Measurements from ENCODE around the gene INSL6. TPM values are rescaled to one million over a fixed set of nuclear protein-coding genes. Genes with fewer than 3 reads are reported as not detected.

INSL6 gene
- total and polyA plus RNA-seq, 2 donors (not counting 1 experiment from before 2014, with no cell fraction given): not detected

GRCh38 chr9:5191985-5192384, 6.5 kb upstream of the INSL6 start:
- no peaks in the 10 kb centered on the region for H3K4me1 ChIP-seq (ENCODE audit: control insufficient read depth in 2 of 2, insufficient read depth in 2 of 2, low read length in 2 of 2)
- CTCF ChIA-PET: no interaction called here
- 100% methylated on average over 1 of the region's 3 CpGs for WGBS (ENCODE audit: insufficient coverage)
- no peak overlapping the region for H3K27ac ChIP-seq (ENCODE audit: low read length in 2 of 2)
- Mint-ChIP-seq H3K4me1 (no peaks in the 10 kb centered on the region), H3K27me3 (peaks cover 8% of the 10 kb centered on the region), H3K27ac (no peak overlapping the region), H3K9me3 (ENCODE audit: insufficient read depth) (no peaks in the 10 kb centered on the region), H3K4me3 (no peak overlapping the region)
- no peak overlapping the region for H2AFZ ChIP-seq (ENCODE audit: insufficient read depth, low read depth, low read length, poor library complexity, severe bottlenecking)
- intact Hi-C loops (cut with micrococcal nuclease): no loop called here
- no peak for TF ChIP-seq CTCF (IDR thresholded peaks at IDR 0.05)
- no peak for TF ChIP-seq EZH2 (IDR thresholded peaks at IDR 0.05; ENCODE audit: borderline replicate concordance, insufficient read depth, low read depth, low read length, poor library complexity, severe bottlenecking)
- no peaks in the 10 kb centered on the region for H3K27me3 ChIP-seq (replicated peaks in 1 of 4; ENCODE audit: control extremely low read depth in 1 of 4, control insufficient read depth in 3 of 4, insufficient read depth in 4 of 4, low read length in 3 of 4)
- H4K20me1 ChIP-seq (ENCODE audit: control insufficient read depth, insufficient read depth, low read length, poor library complexity, severe bottlenecking): no peaks in the 10 kb centered on the region
- ATAC-seq (ENCODE audit: low read depth): no peak
- POLR2A ChIA-PET: no interaction called here
- H3K9ac ChIP-seq (ENCODE audit: low read length): no peak overlapping the region
- H3K36me3 ChIP-seq (replicated peaks in 1 of 2; ENCODE audit: control extremely low read depth in 1 of 2, control insufficient read depth in 1 of 2, extremely low read depth in 1 of 2, insufficient read depth in 2 of 2, low read length in 1 of 2): no peaks in the 10 kb centered on the region
- H3K79me2 ChIP-seq (ENCODE audit: control insufficient read depth, insufficient read depth, low read length): no peaks in the 10 kb centered on the region
- no peak overlapping the region for H3K4me2 ChIP-seq (replicated peaks; ENCODE audit: low read depth, low read length, poor library complexity, severe bottlenecking)
- no peaks in the 10 kb centered on the region for H3K9me3 ChIP-seq (ENCODE audit: control extremely low read depth in 1 of 3, control insufficient read depth in 2 of 3, insufficient read depth in 1 of 3, low read length in 2 of 3)
- DNase-seq: no peak
- no peak overlapping the region for H3K4me3 ChIP-seq (ENCODE audit: control extremely low read depth in 1 of 5, extremely low read depth in 1 of 5, insufficient read depth in 1 of 5, low read depth in 2 of 5, low read length in 4 of 5)

- ATAC-seq (ENCODE audit: low read depth) (no peak), DNase-seq (no peak)
- no peaks in the 10 kb centered on the region for H4K20me1 ChIP-seq (ENCODE audit: control insufficient read depth, insufficient read depth, low read length, poor library complexity, severe bottlenecking)
- no peaks in the 10 kb centered on the region for H3K36me3 ChIP-seq (replicated peaks in 1 of 2; ENCODE audit: control extremely low read depth in 1 of 2, control insufficient read depth in 1 of 2, extremely low read depth in 1 of 2, insufficient read depth in 2 of 2, low read length in 1 of 2)
- H3K4me1 Mint-ChIP-seq: peaks cover 2% of the 10 kb centered on the region
- H3K27ac Mint-ChIP-seq: no peak overlapping the region
- H3K27ac ChIP-seq (ENCODE audit: low read length in 2 of 2): no peak overlapping the region
- H3K27me3 ChIP-seq (replicated peaks in 1 of 4; ENCODE audit: control extremely low read depth in 1 of 4, control insufficient read depth in 3 of 4, insufficient read depth in 4 of 4, low read length in 3 of 4): no peaks in the 10 kb centered on the region
- no peak overlapping the region for H3K4me2 ChIP-seq (replicated peaks; ENCODE audit: low read depth, low read length, poor library complexity, severe bottlenecking)
- H3K9me3 ChIP-seq (ENCODE audit: control extremely low read depth in 1 of 3, control insufficient read depth in 2 of 3, insufficient read depth in 1 of 3, low read length in 2 of 3): no peaks in the 10 kb centered on the region
- H2AFZ ChIP-seq (ENCODE audit: insufficient read depth, low read depth, low read length, poor library complexity, severe bottlenecking): no peak overlapping the region
- H3K9ac ChIP-seq (ENCODE audit: low read length): no peak overlapping the region
- CTCF ChIA-PET: interaction anchor here (1.3 to 5.7 kb wide), 8 partner anchors 200 to 411 kb away, joined by 4 to 107 read pairs (median 19); partner anchors contain the start of genes CD274 and PLGRKT
- intact Hi-C loops (cut with micrococcal nuclease): loop anchor here (5.0 to 10.0 kb wide), 4 partner anchors 426 to 866 kb away; partner anchors contain the start of gene ERMP1
- H3K4me1 ChIP-seq (ENCODE audit: control insufficient read depth in 2 of 2, insufficient read depth in 2 of 2, low read length in 2 of 2): no peaks in the 10 kb centered on the region
- no peaks in the 10 kb centered on the region for H3K27me3 Mint-ChIP-seq
- H3K79me2 ChIP-seq (ENCODE audit: control insufficient read depth, insufficient read depth, low read length): no peaks in the 10 kb centered on the region
- no peak for TF ChIP-seq EZH2 (IDR thresholded peaks at IDR 0.05; ENCODE audit: borderline replicate concordance, insufficient read depth, low read depth, low read length, poor library complexity, severe bottlenecking)
- H3K4me3 Mint-ChIP-seq: no peak overlapping the region
- no peak overlapping the region for H3K4me3 ChIP-seq (ENCODE audit: control extremely low read depth in 1 of 5, extremely low read depth in 1 of 5, insufficient read depth in 1 of 5, low read depth in 2 of 5, low read length in 4 of 5)
- WGBS (ENCODE audit: insufficient coverage): 92% methylated on average over 7 of the region's 10 CpGs
- H3K9me3 Mint-ChIP-seq (ENCODE audit: insufficient read depth): no peaks in the 10 kb centered on the region
- POLR2A ChIA-PET: interaction anchor here (0.7 kb wide), 1 partner anchor 331 kb away, joined by 3 read pairs; no protein-coding TSS in a partner anchor
Measured at GRCh38 chr9:5188060-5188984, 2.9 kb upstream of the INSL6 start.

Data from B cell (primary cell).